ENCODE results near the gene DOK3. TPM values are rescaled to one million over a fixed set of nuclear protein-coding genes. Genes with fewer than 3 reads are reported as not detected.

Gene DOK3
- total RNA-seq, 1 donor from 2014 or later = 0.79 TPM

DNA sequence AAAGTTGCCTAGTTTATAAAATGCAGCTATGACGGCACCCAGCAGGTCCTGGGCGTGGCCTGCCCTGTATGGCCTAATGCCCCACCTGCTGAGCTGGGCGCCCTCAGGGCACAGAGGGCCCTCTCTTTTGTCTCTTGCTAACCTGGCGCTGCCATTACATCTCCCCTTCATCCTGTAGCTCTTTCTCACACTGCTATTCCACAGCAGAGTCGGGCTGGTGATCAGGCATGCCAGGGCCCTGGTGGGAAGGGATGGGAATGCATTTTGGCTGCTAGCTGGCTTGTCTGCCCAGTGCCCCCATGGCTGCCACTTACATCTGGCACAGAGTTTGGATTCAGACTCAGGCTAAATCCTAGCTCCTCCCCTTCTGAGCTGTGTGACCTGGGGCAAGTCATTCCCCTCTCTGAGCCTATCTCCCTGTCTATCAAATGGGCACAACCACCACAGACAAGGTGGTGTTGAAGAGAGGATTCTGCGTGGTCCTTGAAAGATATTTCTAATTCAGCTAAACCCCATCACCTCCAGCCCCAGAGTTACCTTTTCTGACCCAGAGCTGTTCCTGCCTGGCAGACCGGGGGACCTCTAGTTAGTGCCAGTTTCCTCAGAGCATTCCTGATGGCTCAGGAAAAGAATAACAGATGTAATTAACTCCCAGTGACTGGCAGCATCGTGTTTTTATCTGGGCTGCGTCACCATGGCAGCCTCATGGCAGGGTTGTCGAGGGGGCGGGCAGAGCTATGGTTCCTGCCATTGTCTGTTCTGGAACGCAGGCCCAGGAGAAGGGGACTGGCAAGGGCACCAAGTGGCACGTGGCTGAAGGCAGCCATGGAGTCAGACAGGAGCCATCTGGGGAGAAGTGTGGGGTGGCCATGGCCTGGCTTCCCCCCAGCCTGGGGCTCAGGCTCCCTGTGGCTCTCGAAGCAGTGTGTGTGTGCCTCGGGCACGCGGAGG, 56.7 kb downstream of the DOK3 start:
- peak; percentile 44 to 80 for DNase-seq (ENCODE audit: low read depth in 2 of 2)

Other genes starting within 250 kb of the DOK3 start
- gene RAB24, start 206.1 kb downstream of the DOK3 start, total RNA-seq = 8.7 and 13.9 TPM in 2 replicates
- gene PRELID1, start 206.0 kb downstream of the DOK3 start, total RNA-seq = 109 and 112 TPM in 2 replicates
- 8.1 and 10.5 TPM in 2 replicates for gene MXD3, start 197.9 kb downstream of the DOK3 start, total RNA-seq
- gene LMAN2, start 158.2 kb downstream of the DOK3 start, total RNA-seq = 289 and 376 TPM in 2 replicates
- 2.8 and 4.4 TPM in 2 replicates for gene RGS14, start 151.9 kb downstream of the DOK3 start, total RNA-seq
- gene SLC34A1, start 125.4 kb downstream of the DOK3 start, total RNA-seq = not detected in 2 replicates
- not detected in 2 replicates for gene PFN3, start 109.2 kb downstream of the DOK3 start, total RNA-seq
- gene F12, start 100.3 kb downstream of the DOK3 start, total RNA-seq = 0.40 and 0.44 TPM in 2 replicates
- 11.3 and 14.7 TPM in 2 replicates for gene GRK6, start 83.2 kb downstream of the DOK3 start, total RNA-seq
- 1.2 and 2.2 TPM in 2 replicates for gene PRR7, start 63.0 kb downstream of the DOK3 start, total RNA-seq
- 88.9 and 112 TPM in 2 replicates for gene DBN1, start 36.2 kb downstream of the DOK3 start, total RNA-seq
- gene PDLIM7, start 12.2 kb downstream of the DOK3 start, total RNA-seq = 24.4 and 30.1 TPM in 2 replicates
- 62.1 and 64.5 TPM in 2 replicates for gene DDX41, start 7.1 kb upstream of the DOK3 start, total RNA-seq
- gene FAM193B, start 44.7 kb upstream of the DOK3 start, total RNA-seq = 7.8 and 16.3 TPM in 2 replicates
- gene TMED9, start 82.4 kb upstream of the DOK3 start, total RNA-seq = 122 and 133 TPM in 2 replicates
- 19.8 and 24.2 TPM in 2 replicates for gene B4GALT7, start 90.3 kb upstream of the DOK3 start, total RNA-seq

All from lung microvascular endothelial cell (primary cell).